Measurements from ENCODE around the gene ADRB2.
A peak's percentile ranks its signal among the peaks of the same experiment; 100 is the strongest.

Gene ADRB2

GRCh38 chr5:148856424-148856823 lies 30.0 kb downstream of the ADRB2 start:
- no peaks in the 10 kb centered on the region for H3K27me3 ChIP-seq
- H3K4me2 ChIP-seq, result no peak overlapping the region
- H3K9ac ChIP-seq, result no peak overlapping the region
- H3K9me3 ChIP-seq (replicated peaks in 1 of 11), result peaks cover 0 to 12% (median 2%) of the 10 kb centered on the region in 11 experiments; a peak in 7 of 22 replicates
- no peak overlapping the region for H3K4me3 ChIP-seq
- peaks cover 22 to 35% (median 28%) of the 10 kb centered on the region in 10 experiments for H3K4me1 ChIP-seq
- no peak for TF ChIP-seq Cebpa-rat (IDR thresholded peaks at IDR 0.05)
- no peak overlapping the region for H3K27ac ChIP-seq
- peaks cover 0 to 30% (median 0%) of the 10 kb centered on the region in 11 experiments; a peak in 5 of 22 replicates for H3K36me3 ChIP-seq
- peaks cover 0 to 4% (median 0%) of the 10 kb centered on the region in 11 experiments; a peak in 2 of 22 replicates for H4K20me1 ChIP-seq

- no peak overlapping the region for H3K4me2 ChIP-seq
- peaks cover 0 to 20% (median 6%) of the 10 kb centered on the region in 11 experiments; a peak in 9 of 22 replicates for H3K9me3 ChIP-seq (replicated peaks in 1 of 11)
- H4K20me1 ChIP-seq, result peaks cover 0 to 4% (median 0%) of the 10 kb centered on the region in 11 experiments; a peak in 2 of 22 replicates
- no peak overlapping the region for H3K27ac ChIP-seq
- no peak for TF ChIP-seq Cebpa-rat (IDR thresholded peaks at IDR 0.05)
- no peak overlapping the region for H3K9ac ChIP-seq
- H3K4me1 ChIP-seq, result peaks cover 22 to 35% (median 28%) of the 10 kb centered on the region in 10 experiments
- H3K27me3 ChIP-seq, result no peaks in the 10 kb centered on the region
- H3K36me3 ChIP-seq, result peaks cover 0 to 29% (median 0%) of the 10 kb centered on the region in 11 experiments; a peak in 3 of 22 replicates
- no peak overlapping the region for H3K4me3 ChIP-seq
Observed at GRCh38 chr5:148857474-148857873, 31.1 kb downstream of the ADRB2 start.

- Histone ChIP-seq H3K27me3 (no peaks in the 10 kb centered on the region), H3K4me3 (no peak overlapping the region), H4K20me1 (peaks cover 0 to 4% (median 0%) of the 10 kb centered on the region in 11 experiments; a peak in 2 of 22 replicates), H3K4me1 (peaks cover 22 to 35% (median 28%) of the 10 kb centered on the region in 10 experiments), H3K9ac (no peak overlapping the region), H3K4me2 (peak overlapping the region in 10 of 11 experiments; percentile 28 to 84 (median 64); a peak in 18 of 22 replicates), H3K36me3 (peaks cover 0 to 29% (median 0%) of the 10 kb centered on the region in 11 experiments; a peak in 3 of 22 replicates), H3K9me3 (replicated peaks in 1 of 11) (peaks cover 0 to 20% (median 6%) of the 10 kb centered on the region in 11 experiments; a peak in 9 of 22 replicates), H3K27ac (no peak overlapping the region)
- TF ChIP-seq Cebpa-rat (IDR thresholded peaks at IDR 0.05), result no peak
Observed at GRCh38 chr5:148858106-148858505, 31.7 kb downstream of the ADRB2 start.

- H3K9me3 ChIP-seq (replicated peaks in 1 of 11), result peaks cover 0 to 20% (median 6%) of the 10 kb centered on the region in 11 experiments; a peak in 9 of 22 replicates
- no peak overlapping the region for H3K9ac ChIP-seq
- H3K27ac ChIP-seq, result no peak overlapping the region
- TF ChIP-seq Cebpa-rat (IDR thresholded peaks at IDR 0.05), result no peak
- H3K4me1 ChIP-seq, result peaks cover 22 to 33% (median 27%) of the 10 kb centered on the region in 10 experiments
- H3K36me3 ChIP-seq, result peaks cover 0 to 30% (median 0%) of the 10 kb centered on the region in 11 experiments; a peak in 3 of 22 replicates
- no peak overlapping the region for H3K4me3 ChIP-seq
- peaks cover 0 to 4% (median 0%) of the 10 kb centered on the region in 11 experiments; a peak in 2 of 22 replicates for H4K20me1 ChIP-seq
- no peaks in the 10 kb centered on the region for H3K27me3 ChIP-seq
- peak overlapping the region; percentile 28 to 84 (median 62); a peak in 21 of 22 replicates for H3K4me2 ChIP-seq
Observed at GRCh38 chr5:148858547-148858946, 32.1 kb downstream of the ADRB2 start.

GRCh38 chr5:148859703-148860102 lies 33.3 kb downstream of the ADRB2 start:
- no peak overlapping the region for H3K9ac ChIP-seq
- H3K27me3 ChIP-seq, result no peaks in the 10 kb centered on the region
- H4K20me1 ChIP-seq, result peaks cover 0 to 4% (median 0%) of the 10 kb centered on the region in 11 experiments; a peak in 2 of 22 replicates
- no peak for TF ChIP-seq Cebpa-rat (IDR thresholded peaks at IDR 0.05)
- H3K4me2 ChIP-seq, result peak overlapping the region; percentile 20 to 84 (median 62); a peak in 17 of 22 replicates
- H3K4me3 ChIP-seq, result no peak overlapping the region
- peaks cover 0 to 20% (median 6%) of the 10 kb centered on the region in 11 experiments; a peak in 9 of 22 replicates for H3K9me3 ChIP-seq (replicated peaks in 1 of 11)
- H3K27ac ChIP-seq, result no peak overlapping the region
- H3K36me3 ChIP-seq, result peaks cover 0 to 28% (median 0%) of the 10 kb centered on the region in 11 experiments; a peak in 3 of 22 replicates
- H3K4me1 ChIP-seq, result peaks cover 22 to 38% (median 33%) of the 10 kb centered on the region in 10 experiments

GRCh38 chr5:148860599-148860998 lies 34.2 kb downstream of the ADRB2 start:
- Histone ChIP-seq H3K36me3 (peaks cover 0 to 31% (median 0%) of the 10 kb centered on the region in 11 experiments; a peak in 3 of 22 replicates), H4K20me1 (peaks cover 0 to 4% (median 0%) of the 10 kb centered on the region in 11 experiments; a peak in 2 of 22 replicates), H3K27ac (no peak overlapping the region), H3K27me3 (no peaks in the 10 kb centered on the region), H3K4me1 (peaks cover 22 to 38% (median 34%) of the 10 kb centered on the region in 10 experiments), H3K9ac (no peak overlapping the region), H3K4me2 (peak overlapping the region in 6 of 11 experiments; percentile 20 to 84 (median 56); a peak in 7 of 22 replicates), H3K9me3 (replicated peaks in 1 of 11) (peaks cover 0 to 20% (median 6%) of the 10 kb centered on the region in 11 experiments; a peak in 9 of 22 replicates), H3K4me3 (no peak overlapping the region)
- TF ChIP-seq Cebpa-rat (IDR thresholded peaks at IDR 0.05), result no peak

- no peak overlapping the region for H3K4me3 ChIP-seq
- peaks cover 0 to 20% (median 6%) of the 10 kb centered on the region in 11 experiments; a peak in 9 of 22 replicates for H3K9me3 ChIP-seq (replicated peaks in 1 of 11)
- H3K27me3 ChIP-seq, result no peaks in the 10 kb centered on the region
- TF ChIP-seq Cebpa-rat (IDR thresholded peaks at IDR 0.05), result no peak
- H3K9ac ChIP-seq, result no peak overlapping the region
- no peak overlapping the region for H3K27ac ChIP-seq
- peaks cover 0 to 4% (median 0%) of the 10 kb centered on the region in 11 experiments; a peak in 2 of 22 replicates for H4K20me1 ChIP-seq
- H3K4me2 ChIP-seq, result no peak overlapping the region
- peaks cover 22 to 38% (median 33%) of the 10 kb centered on the region in 10 experiments for H3K4me1 ChIP-seq
- peaks cover 0 to 35% (median 0%) of the 10 kb centered on the region in 11 experiments; a peak in 3 of 22 replicates for H3K36me3 ChIP-seq
Observed at GRCh38 chr5:148861088-148861487, 34.7 kb downstream of the ADRB2 start.

GRCh38 chr5:148861696-148862095 lies 35.3 kb downstream of the ADRB2 start:
- TF ChIP-seq Cebpa-rat (IDR thresholded peaks at IDR 0.05), result no peak
- Histone ChIP-seq H3K27ac (no peak overlapping the region), H3K9ac (no peak overlapping the region), H3K4me3 (no peak overlapping the region), H3K4me2 (no peak overlapping the region), H3K9me3 (replicated peaks in 1 of 11) (peaks cover 0 to 20% (median 6%) of the 10 kb centered on the region in 11 experiments; a peak in 9 of 22 replicates), H3K4me1 (peaks cover 22 to 38% (median 33%) of the 10 kb centered on the region in 10 experiments), H4K20me1 (peaks cover 0 to 4% (median 0%) of the 10 kb centered on the region in 11 experiments; a peak in 2 of 22 replicates), H3K27me3 (no peaks in the 10 kb centered on the region), H3K36me3 (peaks cover 0 to 36% (median 0%) of the 10 kb centered on the region in 11 experiments; a peak in 3 of 22 replicates)

Data from BLaER1 treated with 17β-estradiol and CSF1 and Interleukin-3, amounts not matched to agents 10 nM and 100 nM (cell line).